ENCODE data around the gene TEAD1.

The TEAD1 gene

DNA sequence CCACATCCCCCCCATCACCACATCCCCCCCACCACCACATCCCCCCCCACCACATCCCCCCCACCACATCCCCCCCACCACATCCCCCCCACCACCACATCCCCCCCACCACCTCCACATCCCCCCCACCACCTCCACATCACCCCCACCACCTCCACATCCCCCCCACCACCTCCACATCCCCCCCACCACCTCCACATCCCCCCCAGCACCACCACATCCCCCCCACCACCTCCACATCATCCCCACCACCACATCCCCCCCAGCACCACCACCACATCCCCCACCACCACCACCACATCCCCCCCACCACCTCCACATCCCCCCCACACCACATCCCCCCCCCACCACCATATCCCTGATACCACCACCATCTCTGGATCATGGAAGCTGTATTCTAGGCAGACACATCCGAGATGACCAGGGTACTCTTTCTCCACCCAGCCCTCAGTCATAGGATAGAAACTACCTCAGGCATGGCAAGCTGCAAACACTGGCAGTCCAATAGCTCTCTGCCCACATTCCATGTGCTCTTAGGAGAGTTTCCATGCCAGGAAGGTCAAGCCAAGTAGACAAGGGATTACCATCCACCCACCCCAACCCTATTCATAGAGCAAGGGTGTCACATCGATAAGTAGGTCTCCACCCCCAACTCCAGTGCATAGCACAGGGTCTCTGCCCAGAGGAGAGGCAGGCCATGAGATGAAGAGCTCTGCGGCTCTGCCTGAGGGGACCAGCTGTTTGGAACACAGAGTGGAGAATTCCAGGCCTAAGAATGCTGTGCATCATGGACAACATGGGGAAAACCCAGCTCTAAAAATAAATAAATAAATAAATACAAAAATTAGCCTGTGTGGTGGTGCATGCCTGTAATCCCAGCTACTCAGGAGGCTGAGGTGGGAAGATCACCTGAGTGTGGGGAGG lies 33.0 kb upstream of the TEAD1 start:
- no peak for DNase-seq
- Histone ChIP-seq H3K9me2 (replicated peaks; ENCODE audit: insufficient read depth, low read length) (no peaks in the 10 kb centered on the region), H3K9ac (ENCODE audit: low read length) (no peak overlapping the region), H3K4me3 (ENCODE audit: low read length) (no peak overlapping the region), H3K4me2 (ENCODE audit: low read depth, low read length) (no peak overlapping the region), H3K9me3 (replicated peaks; ENCODE audit: insufficient read depth, low read length) (no peaks in the 10 kb centered on the region), H3K36me3 (replicated peaks; ENCODE audit: insufficient read depth, low read length) (no peaks in the 10 kb centered on the region), H3F3A (ENCODE audit: insufficient read depth, low read length) (no peaks in the 10 kb centered on the region), H4K20me1 (ENCODE audit: insufficient read depth, low read length) (no peaks in the 10 kb centered on the region), H3K27me3 (replicated peaks; ENCODE audit: insufficient read depth, low read length) (no peaks in the 10 kb centered on the region), H3K4me1 (ENCODE audit: low read length) (no peaks in the 10 kb centered on the region), H3K79me2 (ENCODE audit: low read length) (no peaks in the 10 kb centered on the region), H3K27ac (ENCODE audit: low read length) (no peak overlapping the region), H2AFZ (ENCODE audit: low read length) (no peak overlapping the region)
- TF ChIP-seq EZH2phosphoT487 (IDR thresholded peaks at IDR 0.05; ENCODE audit: low read length) (no peak), EZH2 (optimal IDR thresholded peaks at IDR 0.05; ENCODE audit: low read depth, low read length) (no peak), CTCF (IDR thresholded peaks at IDR 0.05; ENCODE audit: low read length) (no peak)

GRCh38 chr11:12642040-12642439 lies 32.2 kb upstream of the TEAD1 start:
- H3K79me2 ChIP-seq (ENCODE audit: low read length) = no peaks in the 10 kb centered on the region
- H3K4me1 ChIP-seq (ENCODE audit: low read length) = no peaks in the 10 kb centered on the region
- no peaks in the 10 kb centered on the region for H3K27me3 ChIP-seq (replicated peaks; ENCODE audit: insufficient read depth, low read length)
- H3K9me2 ChIP-seq (replicated peaks; ENCODE audit: insufficient read depth, low read length) = no peaks in the 10 kb centered on the region
- no peak overlapping the region for H3K9ac ChIP-seq (ENCODE audit: low read length)
- no peaks in the 10 kb centered on the region for H3F3A ChIP-seq (ENCODE audit: insufficient read depth, low read length)
- no peak overlapping the region for H3K27ac ChIP-seq (ENCODE audit: low read length)
- no peaks in the 10 kb centered on the region for H3K9me3 ChIP-seq (replicated peaks; ENCODE audit: insufficient read depth, low read length)
- TF ChIP-seq EZH2 (optimal IDR thresholded peaks at IDR 0.05; ENCODE audit: low read depth, low read length) (no peak), CTCF (IDR thresholded peaks at IDR 0.05; ENCODE audit: low read length) (no peak), EZH2phosphoT487 (IDR thresholded peaks at IDR 0.05; ENCODE audit: low read length) (no peak)
- H2AFZ ChIP-seq (ENCODE audit: low read length) = no peak overlapping the region
- no peak overlapping the region for H3K4me3 ChIP-seq (ENCODE audit: low read length)
- no peak for DNase-seq
- no peak overlapping the region for H3K4me2 ChIP-seq (ENCODE audit: low read depth, low read length)
- no peaks in the 10 kb centered on the region for H3K36me3 ChIP-seq (replicated peaks; ENCODE audit: insufficient read depth, low read length)
- H4K20me1 ChIP-seq (ENCODE audit: insufficient read depth, low read length) = no peaks in the 10 kb centered on the region

GRCh38 chr11:12642806-12643428 lies 31.3 kb upstream of the TEAD1 start:
- no peak overlapping the region for H3K9ac ChIP-seq (ENCODE audit: low read length)
- H3K9me2 ChIP-seq (replicated peaks; ENCODE audit: insufficient read depth, low read length) = no peaks in the 10 kb centered on the region
- H2AFZ ChIP-seq (ENCODE audit: low read length) = no peak overlapping the region
- no peaks in the 10 kb centered on the region for H3K4me1 ChIP-seq (ENCODE audit: low read length)
- no peaks in the 10 kb centered on the region for H3F3A ChIP-seq (ENCODE audit: insufficient read depth, low read length)
- no peaks in the 10 kb centered on the region for H3K79me2 ChIP-seq (ENCODE audit: low read length)
- H3K36me3 ChIP-seq (replicated peaks; ENCODE audit: insufficient read depth, low read length) = no peaks in the 10 kb centered on the region
- no peak overlapping the region for H3K27ac ChIP-seq (ENCODE audit: low read length)
- H3K4me2 ChIP-seq (ENCODE audit: low read depth, low read length) = no peak overlapping the region
- no peaks in the 10 kb centered on the region for H3K9me3 ChIP-seq (replicated peaks; ENCODE audit: insufficient read depth, low read length)
- TF ChIP-seq EZH2 (optimal IDR thresholded peaks at IDR 0.05; ENCODE audit: low read depth, low read length) (no peak), CTCF (IDR thresholded peaks at IDR 0.05; ENCODE audit: low read length) (no peak), EZH2phosphoT487 (IDR thresholded peaks at IDR 0.05; ENCODE audit: low read length) (no peak)
- H3K4me3 ChIP-seq (ENCODE audit: low read length) = no peak overlapping the region
- H4K20me1 ChIP-seq (ENCODE audit: insufficient read depth, low read length) = no peaks in the 10 kb centered on the region
- no peak for DNase-seq
- H3K27me3 ChIP-seq (replicated peaks; ENCODE audit: insufficient read depth, low read length) = no peaks in the 10 kb centered on the region
